GM18517 (cell line): ENCODE results near the gene ASB13.
"Not testable (repeated sequence)": the region's sequence is repeated elsewhere in the genome, so short reads cannot be mapped to it uniquely, and the experiment has no call there.

Experiments used
- ATAC-seq: cut with Tn5 transposase; IDR thresholded peaks from one replicate; pipeline ENCODE4 v1.9.1; 2021; ENCODE audit warnings: mild to moderate bottlenecking, moderate library complexity; ENCODE audit not compliant: unreplicated experiment

Gene ASB13

DNA sequence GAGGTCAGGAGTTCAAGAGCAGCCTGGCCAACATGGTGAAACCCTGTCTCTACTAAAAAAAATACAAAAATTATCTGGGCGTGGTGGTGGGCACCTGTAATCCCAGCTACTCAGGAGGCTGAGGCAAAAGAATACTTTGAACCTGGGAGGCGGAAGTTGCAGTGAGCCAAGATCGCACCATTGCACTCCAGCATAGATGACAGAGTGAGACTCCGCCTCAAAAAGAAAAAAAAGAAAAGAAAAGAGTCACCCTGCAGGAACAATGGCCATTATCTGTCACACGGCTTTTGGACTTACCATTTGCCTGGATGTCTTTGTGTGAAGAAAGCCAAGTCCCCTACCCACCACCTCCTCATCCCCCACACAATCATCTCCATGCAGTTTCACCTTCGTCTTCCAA, 73.0 kb downstream of the ASB13 start:
- ATAC-seq: not testable (repeated sequence)

DNA sequence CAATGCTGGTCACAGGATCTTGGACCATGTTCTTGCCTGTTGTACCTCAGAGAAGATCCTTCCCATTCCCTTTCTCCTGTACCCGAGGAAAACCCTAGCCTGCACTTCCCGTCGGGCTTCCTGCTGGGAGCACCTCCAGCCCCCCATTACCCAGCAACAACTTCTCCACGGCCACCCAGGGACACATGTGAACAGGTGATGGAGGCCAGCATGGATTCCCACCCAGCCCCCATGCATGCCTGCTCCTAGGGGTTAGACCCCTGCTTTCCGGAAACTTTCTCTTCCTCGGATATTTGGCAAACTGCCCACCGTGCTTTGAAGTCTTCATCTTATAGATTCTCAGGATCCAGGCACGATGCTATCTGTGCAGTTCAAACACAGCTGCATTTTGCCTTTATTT, 74.3 kb downstream of the ASB13 start:
- ATAC-seq: no peak

DNA sequence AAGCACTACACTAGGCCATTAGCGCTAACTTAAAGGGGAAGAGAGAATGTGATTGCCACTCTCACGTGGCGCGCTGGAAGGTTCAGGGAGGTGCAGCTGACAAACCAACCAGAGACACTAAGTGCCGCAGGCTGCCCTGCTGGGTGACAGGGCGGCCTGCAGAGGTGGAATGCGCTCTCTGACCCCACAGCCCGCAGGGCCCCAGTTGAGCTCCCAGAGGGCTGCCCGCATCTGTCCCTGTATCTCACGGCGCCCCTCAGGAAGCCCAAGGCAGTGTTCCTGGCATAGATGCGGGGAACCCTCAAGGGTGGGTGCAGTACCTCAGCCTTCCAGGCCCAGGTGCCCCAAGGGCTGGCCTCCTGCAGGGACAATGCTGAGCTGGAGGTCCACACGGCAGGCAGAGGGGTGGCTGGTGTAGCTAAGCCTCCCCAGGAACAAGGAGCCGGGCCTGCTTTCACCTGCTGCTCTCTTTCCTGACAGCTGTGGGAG, 75.0 kb downstream of the ASB13 start:
- ATAC-seq: no peak

DNA sequence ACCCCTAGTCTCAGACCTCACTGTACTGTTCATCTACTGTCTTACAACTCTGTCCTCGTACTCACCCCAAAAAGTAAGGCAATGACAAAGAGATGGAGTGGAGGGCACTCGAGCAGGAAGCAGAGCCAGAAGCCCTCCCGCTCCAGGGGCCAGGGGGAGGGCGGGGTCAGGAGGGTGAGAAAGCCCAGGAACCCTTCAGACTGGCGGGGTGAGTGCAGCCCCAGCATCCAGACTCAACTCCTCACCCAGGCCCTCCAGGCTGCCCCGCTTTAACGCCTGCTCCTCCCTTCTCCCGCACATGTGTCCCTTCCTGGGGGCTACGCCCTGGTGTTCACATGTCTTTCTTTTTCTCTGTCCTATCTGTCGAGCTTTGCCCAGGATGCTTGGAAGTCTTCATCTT, 75.6 kb downstream of the ASB13 start:
- no peak for ATAC-seq

DNA sequence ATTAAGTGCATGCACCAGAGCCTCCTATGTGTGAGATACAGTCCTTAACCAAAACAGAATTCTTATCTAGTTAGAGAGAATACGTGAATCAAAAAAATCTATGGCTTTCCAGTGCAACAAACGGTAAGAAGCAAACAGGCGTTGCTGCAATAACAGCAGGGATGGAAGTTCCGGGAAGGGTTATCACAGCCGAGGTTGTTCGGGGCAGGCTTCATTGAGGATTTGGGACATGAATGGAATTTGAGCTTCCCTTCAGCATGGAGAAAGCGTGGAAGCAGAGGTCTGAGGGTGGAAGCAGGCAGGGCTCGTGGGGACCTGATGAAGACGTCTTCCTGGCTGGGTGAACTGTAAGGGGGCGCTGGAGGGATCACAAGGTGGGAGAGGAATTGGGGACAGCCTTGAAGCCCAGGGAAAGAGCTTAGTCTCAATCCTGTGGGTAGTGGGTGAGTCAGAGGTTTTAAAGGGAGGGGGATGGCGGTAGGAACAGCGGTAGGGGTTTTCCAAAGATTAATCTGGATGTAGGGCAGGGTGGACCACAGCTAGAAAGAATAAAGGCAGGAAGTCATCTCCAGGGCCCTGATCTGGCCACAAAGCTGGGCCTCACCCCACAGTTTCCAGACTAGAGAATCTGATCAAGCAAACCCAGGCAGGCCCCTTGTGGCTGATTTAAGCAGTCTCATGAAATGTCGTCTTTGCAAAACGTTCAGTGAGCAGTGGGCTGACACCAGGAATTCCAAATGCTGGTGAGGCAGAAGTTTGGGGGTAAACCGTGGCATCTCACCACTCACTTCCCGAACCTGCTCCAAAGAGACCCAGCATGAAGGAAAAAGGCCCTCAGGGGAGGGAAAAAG, 76.5 kb downstream of the ASB13 start:
- ATAC-seq: no peak

DNA sequence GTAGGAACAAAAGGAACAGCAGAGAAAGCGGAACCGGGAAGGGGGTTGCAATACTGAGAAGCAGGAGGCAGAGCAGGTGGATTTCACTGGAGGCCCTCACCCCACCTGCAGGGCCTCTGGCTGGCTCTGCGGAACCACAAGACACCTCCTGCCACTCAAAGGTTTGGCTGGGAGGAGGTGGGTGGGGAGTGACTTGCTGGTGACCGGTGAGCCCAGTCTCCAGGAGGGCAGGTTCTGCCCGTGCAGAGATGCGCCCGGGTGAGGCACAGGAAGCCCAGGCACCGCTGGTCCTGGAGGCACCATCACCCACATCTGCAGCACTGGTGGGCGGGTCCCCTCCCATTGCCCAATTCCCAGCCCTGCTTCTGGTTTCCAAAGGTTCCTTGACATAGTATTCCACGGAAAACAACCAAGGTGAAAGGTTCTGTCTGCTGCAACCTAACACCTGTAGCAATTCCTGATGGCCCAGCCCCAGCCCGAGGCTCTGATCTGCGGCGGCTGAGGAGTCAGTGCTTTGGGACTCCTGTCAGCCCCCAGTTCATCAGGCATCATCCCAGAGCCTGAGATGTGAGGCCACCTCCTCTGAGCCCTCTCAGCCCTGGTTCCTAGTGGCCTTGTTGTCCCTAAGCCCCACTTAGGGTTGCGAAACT, 77.3 kb downstream of the ASB13 start:
- no peak for ATAC-seq
